Upper lobe of left lung (tissue), 4 donors: ENCODE results near the gene HINFP.

ENCODE experiments used
- POLR2A ChIP-seq, 4 donors: fragments of 450-650 bp; IDR thresholded peaks; one replicate each; pipeline ENCODE4 v1.5.1; 2016 to 2017; ENCODE audit warnings: antibody characterized with exemption in 4 of 4, mild to moderate bottlenecking in 2 of 4
- TF ChIP-seq, protein P1 (sequence below), 6 experiments: fragments of 450-650 bp in 4 of 6; fragments of 200-600 bp in 2 of 6; sonication (generic) in 2 of 6; IDR thresholded peaks; one replicate each; pipeline ENCODE4 v1.5.1; 2016 to 2019; ENCODE audit warnings: antibody characterized with exemption in 6 of 6

DNA sequence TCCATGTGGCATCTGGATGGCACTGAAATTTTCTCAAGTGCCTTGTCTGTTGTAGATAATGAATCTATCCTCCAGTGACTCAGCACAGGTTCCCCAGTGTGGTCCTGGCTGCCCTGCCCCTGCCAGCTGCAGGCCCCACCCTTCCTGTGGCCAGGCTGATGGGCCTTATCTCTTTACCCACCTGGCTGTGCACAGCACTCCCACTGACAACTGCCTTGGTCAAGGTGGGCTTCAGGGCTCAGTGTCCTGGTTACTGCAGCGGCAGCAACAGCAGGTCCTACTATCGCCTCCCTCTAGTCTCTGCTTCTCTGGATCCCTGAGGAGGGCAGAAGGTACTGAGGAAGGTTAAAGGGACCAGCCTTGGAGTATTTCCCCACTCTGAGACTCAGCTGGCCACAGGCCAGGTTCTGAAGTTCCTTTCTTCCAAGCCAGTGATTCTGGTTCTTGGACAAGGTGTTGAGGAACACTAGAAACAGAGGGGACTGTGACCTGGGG, 33.6 kb upstream of the HINFP start:
- TF ChIP-seq, protein P1, sequence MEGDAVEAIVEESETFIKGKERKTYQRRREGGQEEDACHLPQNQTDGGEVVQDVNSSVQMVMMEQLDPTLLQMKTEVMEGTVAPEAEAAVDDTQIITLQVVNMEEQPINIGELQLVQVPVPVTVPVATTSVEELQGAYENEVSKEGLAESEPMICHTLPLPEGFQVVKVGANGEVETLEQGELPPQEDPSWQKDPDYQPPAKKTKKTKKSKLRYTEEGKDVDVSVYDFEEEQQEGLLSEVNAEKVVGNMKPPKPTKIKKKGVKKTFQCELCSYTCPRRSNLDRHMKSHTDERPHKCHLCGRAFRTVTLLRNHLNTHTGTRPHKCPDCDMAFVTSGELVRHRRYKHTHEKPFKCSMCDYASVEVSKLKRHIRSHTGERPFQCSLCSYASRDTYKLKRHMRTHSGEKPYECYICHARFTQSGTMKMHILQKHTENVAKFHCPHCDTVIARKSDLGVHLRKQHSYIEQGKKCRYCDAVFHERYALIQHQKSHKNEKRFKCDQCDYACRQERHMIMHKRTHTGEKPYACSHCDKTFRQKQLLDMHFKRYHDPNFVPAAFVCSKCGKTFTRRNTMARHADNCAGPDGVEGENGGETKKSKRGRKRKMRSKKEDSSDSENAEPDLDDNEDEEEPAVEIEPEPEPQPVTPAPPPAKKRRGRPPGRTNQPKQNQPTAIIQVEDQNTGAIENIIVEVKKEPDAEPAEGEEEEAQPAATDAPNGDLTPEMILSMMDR (IDR thresholded peaks at IDR 0.05), result no peak
- TF ChIP-seq POLR2A (IDR thresholded peaks at IDR 0.05), result no peak
